K562 (cell line): ENCODE measurements around the gene ANKLE1. TPM values are rescaled to one million over a fixed set of nuclear protein-coding genes. Genes with fewer than 3 reads are reported as not detected.
A peak's percentile ranks its signal among the peaks of the same experiment; 100 is the strongest.

Experiments
- CBFA2T3 ChIP-seq: fragments of 450-650 bp; IDR thresholded peaks from 2 replicates; pipeline ENCODE4 v1.6.1; 2017
- MYC ChIP-seq, 2 experiments: fragments of 250-450 bp in 1 of 2; sonication (Bioruptor Pico) in 1 of 2; IDR thresholded peaks; 2 replicates each; pipeline versions ENCODE4 v1.5.1 to v1.6.1; 2012 to 2021; ENCODE audit warnings: low read depth in 2 of 2, borderline replicate concordance in 1 of 2, improper control_type of control experiment in 1 of 2, low read length in 1 of 2, mild to moderate bottlenecking in 1 of 2, moderate library complexity in 1 of 2
- SMARCA5 ChIP-seq: fragments of 450-650 bp; IDR thresholded peaks from 2 replicates; pipeline ENCODE4 v1.6.1; 2016
- SUPT5H ChIP-seq: fragments of 450-650 bp; IDR thresholded peaks from 2 replicates; pipeline ENCODE4 v1.6.1; 2016
- ZNF282 ChIP-seq: sonication (generic); formaldehyde crosslinking; IDR thresholded peaks from 2 replicates; pipeline ENCODE4 v1.8.1; 2023; ENCODE audit warnings: missing genetic modification reagents
- ZSCAN29 ChIP-seq: fragments of 450-650 bp; IDR thresholded peaks from 2 replicates; pipeline ENCODE4 v1.6.1; 2017
- polyA plus RNA-seq, 8 experiments: library from polyadenylated mRNA; depleted of rRNA in 4 of 8; stranded (reverse) in 5 of 8; unstranded in 3 of 8; fragments of >200 nt; fragmentation: Nextera tagmentation in 2 of 8; fragmentation: Illumina TruSeq in 1 of 8; extraction: Ambion mirVana in 2 of 8; extraction: Trizol in 1 of 8; gene quantifications; 2 replicates each; pipeline versions ENCODE4 v1.2.1 to v1.2.3, GENCODE V29; 2011 to 2014; ENCODE audit warnings: inconsistent platforms in 1 of 8, missing spikeins in 1 of 8
- total RNA-seq, 7 experiments: library from RNA; depleted of rRNA in 6 of 7; stranded (reverse); fragments of >200 nt in 6 of 7; fragmentation: Illumina TruSeq in 2 of 7; extraction: Trizol in 2 of 7; gene quantifications; 2 replicates each; pipeline versions ENCODE4 v1.2.1 to v1.2.3, GENCODE V29; 2011 to 2021; ENCODE audit warnings: low replicate concordance in 1 of 7
- TF ChIP-seq, protein P1 (sequence below): fragments of 450-650 bp; IDR thresholded peaks from 2 replicates; pipeline ENCODE4 v1.7.0; 2016; ENCODE audit warnings: borderline replicate concordance
- TF ChIP-seq, protein P2 (sequence below): fragments of 250-450 bp; sonication (Bioruptor Pico); IDR thresholded peaks from 2 replicates; pipeline ENCODE4 v1.4.0; 2020; ENCODE audit warnings: mild to moderate bottlenecking, moderate library complexity
- TF ChIP-seq, protein P3 (sequence below): fragments of 450-650 bp; formaldehyde crosslinking; IDR thresholded peaks from 2 replicates; pipeline ENCODE4 v1.4.0; 2022; ENCODE audit warnings: missing genetic modification characterization
- TF ChIP-seq, protein P4 (sequence below), 3 experiments: fragments of 200-800 bp in 1 of 3; fragments of 250-450 bp in 1 of 3; fragments of 450-650 bp in 1 of 3; sonication (Bioruptor Pico) in 1 of 3; sonication (Bioruptor generic) in 1 of 3; formaldehyde crosslinking in 1 of 3; IDR thresholded peaks; 2 replicates each; pipeline versions ENCODE4 v1.6.1 to v1.8.0; 2016 to 2022; ENCODE audit warnings: mild to moderate bottlenecking in 2 of 3, missing genetic modification characterization in 2 of 3, missing compliant biosample characterization in 1 of 3, moderate library complexity in 1 of 3
- TF ChIP-seq, protein P5 (sequence below): fragments of 250-450 bp; sonication (Bioruptor Pico); IDR thresholded peaks from 2 replicates; pipeline ENCODE4 v1.8.0; 2021; ENCODE audit warnings: borderline replicate concordance, mild to moderate bottlenecking, moderate library complexity; ENCODE audit not compliant: poor library complexity, severe bottlenecking

ANKLE1 gene
- total and polyA plus RNA-seq, 9 of the 15 experiments (the other 6 are each of a cell fraction or from before 2014, with no cell fraction given), result 0.63 to 9.2 (median 2.9) TPM

DNA sequence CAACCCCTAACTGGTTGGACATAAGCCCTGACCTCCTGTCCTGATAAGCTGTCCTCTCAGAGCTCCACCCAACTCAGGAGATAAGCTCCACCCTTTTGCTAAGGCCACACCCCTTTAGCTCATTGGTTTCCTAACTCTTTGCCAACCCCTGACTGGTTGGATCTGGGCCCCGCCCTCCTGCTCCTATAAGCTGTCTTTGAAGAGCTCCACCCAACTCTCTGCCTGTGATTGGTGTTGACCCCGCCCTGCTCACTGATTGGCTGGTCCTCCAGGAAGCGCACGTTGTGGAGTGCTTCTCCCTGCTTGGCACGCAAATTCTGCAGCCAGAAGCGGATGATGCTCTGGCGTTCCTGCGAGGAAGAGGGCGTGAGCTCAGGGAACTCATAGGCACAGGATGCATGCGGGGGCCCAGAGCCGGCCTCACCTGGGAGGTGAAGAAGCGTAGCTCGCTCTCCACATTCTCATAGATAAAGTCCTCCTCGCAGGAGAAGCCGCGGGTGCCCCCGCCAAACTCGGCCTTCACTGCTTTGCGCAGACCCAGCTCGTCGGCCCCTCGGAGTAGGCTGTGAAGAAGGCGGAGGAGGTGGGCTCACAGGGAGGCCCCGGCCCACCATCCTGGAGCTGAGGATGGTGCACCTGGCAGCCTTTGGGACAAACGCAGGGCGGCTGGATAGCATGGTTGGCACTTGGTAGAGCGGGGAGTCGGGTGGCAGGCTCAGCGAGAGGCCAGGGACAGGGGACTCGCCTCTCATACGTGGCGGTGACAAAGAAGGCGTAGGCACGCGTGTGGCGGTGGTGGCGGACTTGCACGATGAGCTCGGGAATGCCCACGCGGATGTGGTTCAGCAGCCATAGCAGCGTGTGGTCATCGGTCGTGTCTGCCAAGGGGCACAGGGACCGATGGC lies 51.2 kb downstream of the ANKLE1 start (continued):
- TF ChIP-seq, protein P1, sequence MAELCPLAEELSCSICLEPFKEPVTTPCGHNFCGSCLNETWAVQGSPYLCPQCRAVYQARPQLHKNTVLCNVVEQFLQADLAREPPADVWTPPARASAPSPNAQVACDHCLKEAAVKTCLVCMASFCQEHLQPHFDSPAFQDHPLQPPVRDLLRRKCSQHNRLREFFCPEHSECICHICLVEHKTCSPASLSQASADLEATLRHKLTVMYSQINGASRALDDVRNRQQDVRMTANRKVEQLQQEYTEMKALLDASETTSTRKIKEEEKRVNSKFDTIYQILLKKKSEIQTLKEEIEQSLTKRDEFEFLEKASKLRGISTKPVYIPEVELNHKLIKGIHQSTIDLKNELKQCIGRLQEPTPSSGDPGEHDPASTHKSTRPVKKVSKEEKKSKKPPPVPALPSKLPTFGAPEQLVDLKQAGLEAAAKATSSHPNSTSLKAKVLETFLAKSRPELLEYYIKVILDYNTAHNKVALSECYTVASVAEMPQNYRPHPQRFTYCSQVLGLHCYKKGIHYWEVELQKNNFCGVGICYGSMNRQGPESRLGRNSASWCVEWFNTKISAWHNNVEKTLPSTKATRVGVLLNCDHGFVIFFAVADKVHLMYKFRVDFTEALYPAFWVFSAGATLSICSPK, result no peak
- TF ChIP-seq ZNF282 (no peak; the same call in 1 of the 2 replicates), SUPT5H (no peak), ZSCAN29 (no peak), CBFA2T3 (no peak), MYC (IDR thresholded peaks at IDR 0.05; ENCODE audit: low read depth, low read length) (peak; percentile 42; the same call in 1 of the 2 replicates), MYC (CRISPR knock-in tag; IDR thresholded peaks at IDR 0.05; ENCODE audit: borderline replicate concordance, low read depth) (no peak), SMARCA5 (no peak)
- TF ChIP-seq, protein P2, sequence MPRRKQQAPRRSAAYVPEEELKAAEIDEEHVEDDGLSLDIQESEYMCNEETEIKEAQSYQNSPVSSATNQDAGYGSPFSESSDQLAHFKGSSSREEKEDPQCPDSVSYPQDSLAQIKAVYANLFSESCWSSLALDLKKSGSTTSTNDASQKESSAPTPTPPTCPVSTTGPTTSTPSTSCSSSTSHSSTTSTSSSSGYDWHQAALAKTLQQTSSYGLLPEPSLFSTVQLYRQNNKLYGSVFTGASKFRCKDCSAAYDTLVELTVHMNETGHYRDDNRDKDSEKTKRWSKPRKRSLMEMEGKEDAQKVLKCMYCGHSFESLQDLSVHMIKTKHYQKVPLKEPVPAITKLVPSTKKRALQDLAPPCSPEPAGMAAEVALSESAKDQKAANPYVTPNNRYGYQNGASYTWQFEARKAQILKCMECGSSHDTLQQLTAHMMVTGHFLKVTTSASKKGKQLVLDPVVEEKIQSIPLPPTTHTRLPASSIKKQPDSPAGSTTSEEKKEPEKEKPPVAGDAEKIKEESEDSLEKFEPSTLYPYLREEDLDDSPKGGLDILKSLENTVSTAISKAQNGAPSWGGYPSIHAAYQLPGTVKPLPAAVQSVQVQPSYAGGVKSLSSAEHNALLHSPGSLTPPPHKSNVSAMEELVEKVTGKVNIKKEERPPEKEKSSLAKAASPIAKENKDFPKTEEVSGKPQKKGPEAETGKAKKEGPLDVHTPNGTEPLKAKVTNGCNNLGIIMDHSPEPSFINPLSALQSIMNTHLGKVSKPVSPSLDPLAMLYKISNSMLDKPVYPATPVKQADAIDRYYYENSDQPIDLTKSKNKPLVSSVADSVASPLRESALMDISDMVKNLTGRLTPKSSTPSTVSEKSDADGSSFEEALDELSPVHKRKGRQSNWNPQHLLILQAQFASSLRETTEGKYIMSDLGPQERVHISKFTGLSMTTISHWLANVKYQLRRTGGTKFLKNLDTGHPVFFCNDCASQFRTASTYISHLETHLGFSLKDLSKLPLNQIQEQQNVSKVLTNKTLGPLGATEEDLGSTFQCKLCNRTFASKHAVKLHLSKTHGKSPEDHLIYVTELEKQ (CRISPR knock-in tag), result no peak
- TF ChIP-seq, protein P3, sequence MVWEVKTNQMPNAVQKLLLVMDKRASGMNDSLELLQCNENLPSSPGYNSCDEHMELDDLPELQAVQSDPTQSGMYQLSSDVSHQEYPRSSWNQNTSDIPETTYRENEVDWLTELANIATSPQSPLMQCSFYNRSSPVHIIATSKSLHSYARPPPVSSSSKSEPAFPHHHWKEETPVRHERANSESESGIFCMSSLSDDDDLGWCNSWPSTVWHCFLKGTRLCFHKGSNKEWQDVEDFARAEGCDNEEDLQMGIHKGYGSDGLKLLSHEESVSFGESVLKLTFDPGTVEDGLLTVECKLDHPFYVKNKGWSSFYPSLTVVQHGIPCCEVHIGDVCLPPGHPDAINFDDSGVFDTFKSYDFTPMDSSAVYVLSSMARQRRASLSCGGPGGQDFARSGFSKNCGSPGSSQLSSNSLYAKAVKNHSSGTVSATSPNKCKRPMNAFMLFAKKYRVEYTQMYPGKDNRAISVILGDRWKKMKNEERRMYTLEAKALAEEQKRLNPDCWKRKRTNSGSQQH (CRISPR knock-in tag), result no peak
- TF ChIP-seq, protein P4, sequence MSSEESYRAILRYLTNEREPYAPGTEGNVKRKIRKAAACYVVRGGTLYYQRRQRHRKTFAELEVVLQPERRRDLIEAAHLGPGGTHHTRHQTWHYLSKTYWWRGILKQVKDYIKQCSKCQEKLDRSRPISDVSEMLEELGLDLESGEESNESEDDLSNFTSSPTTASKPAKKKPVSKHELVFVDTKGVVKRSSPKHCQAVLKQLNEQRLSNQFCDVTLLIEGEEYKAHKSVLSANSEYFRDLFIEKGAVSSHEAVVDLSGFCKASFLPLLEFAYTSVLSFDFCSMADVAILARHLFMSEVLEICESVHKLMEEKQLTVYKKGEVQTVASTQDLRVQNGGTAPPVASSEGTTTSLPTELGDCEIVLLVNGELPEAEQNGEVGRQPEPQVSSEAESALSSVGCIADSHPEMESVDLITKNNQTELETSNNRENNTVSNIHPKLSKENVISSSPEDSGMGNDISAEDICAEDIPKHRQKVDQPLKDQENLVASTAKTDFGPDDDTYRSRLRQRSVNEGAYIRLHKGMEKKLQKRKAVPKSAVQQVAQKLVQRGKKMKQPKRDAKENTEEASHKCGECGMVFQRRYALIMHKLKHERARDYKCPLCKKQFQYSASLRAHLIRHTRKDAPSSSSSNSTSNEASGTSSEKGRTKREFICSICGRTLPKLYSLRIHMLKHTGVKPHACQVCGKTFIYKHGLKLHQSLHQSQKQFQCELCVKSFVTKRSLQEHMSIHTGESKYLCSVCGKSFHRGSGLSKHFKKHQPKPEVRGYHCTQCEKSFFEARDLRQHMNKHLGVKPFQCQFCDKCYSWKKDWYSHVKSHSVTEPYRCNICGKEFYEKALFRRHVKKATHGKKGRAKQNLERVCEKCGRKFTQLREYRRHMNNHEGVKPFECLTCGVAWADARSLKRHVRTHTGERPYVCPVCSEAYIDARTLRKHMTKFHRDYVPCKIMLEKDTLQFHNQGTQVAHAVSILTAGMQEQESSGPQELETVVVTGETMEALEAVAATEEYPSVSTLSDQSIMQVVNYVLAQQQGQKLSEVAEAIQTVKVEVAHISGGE (CRISPR knock-in tag; IDR thresholded peaks at IDR 0.05), result no peak
- TF ChIP-seq, protein P5, sequence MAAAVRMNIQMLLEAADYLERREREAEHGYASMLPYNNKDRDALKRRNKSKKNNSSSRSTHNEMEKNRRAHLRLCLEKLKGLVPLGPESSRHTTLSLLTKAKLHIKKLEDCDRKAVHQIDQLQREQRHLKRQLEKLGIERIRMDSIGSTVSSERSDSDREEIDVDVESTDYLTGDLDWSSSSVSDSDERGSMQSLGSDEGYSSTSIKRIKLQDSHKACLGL, result no peak
